Tibial artery (tissue), 4 donors: Measurements from ENCODE around the gene ATP6V0D1.

Experiments
- DNase-seq, 2 donors: peaks; one replicate each; pipeline ENCODE4 v3.0.0-alpha.2; 2019
- H3K27ac ChIP-seq, 2 donors: fragments of 200-600 bp; sonication (generic) in 1 of 2; 1 replicate in 1 of 2; 2 replicates in 1 of 2; pipeline ENCODE4 v1.5.1; 2018 to 2019; ENCODE audit warnings: mild to moderate bottlenecking in 1 of 2
- H3K27me3 ChIP-seq, 2 donors: fragments of 200-600 bp; sonication (generic) in 1 of 2; one replicate each; pipeline versions ENCODE4 v1.5.1 to v1.6.0; 2016 to 2019
- H3K36me3 ChIP-seq, 3 donors: fragments of 200-600 bp; sonication (generic) in 2 of 3; one replicate each; pipeline ENCODE4 v1.5.1; 2016 to 2019; ENCODE audit warnings: mild to moderate bottlenecking in 2 of 3
- H3K4me1 ChIP-seq, 4 donors: fragments of 200-600 bp; sonication (generic) in 2 of 4; 1 replicate in 3 of 4; 2 replicates in 1 of 4; pipeline ENCODE4 v1.5.1; 2016 to 2019
- H3K4me3 ChIP-seq, 2 donors: fragments of 200-600 bp; sonication (generic) in 1 of 2; 1 replicate in 1 of 2; 2 replicates in 1 of 2; pipeline ENCODE4 v1.5.1; 2018 to 2019; ENCODE audit warnings: mild to moderate bottlenecking in 2 of 2
- H3K9me3 ChIP-seq, 3 donors: fragments of 200-600 bp; sonication (generic) in 1 of 3; one replicate each; pipeline ENCODE4 v1.5.1; 2016 to 2019
- CTCF ChIP-seq, 2 experiments: fragments of 200-600 bp in 1 of 2; fragments of 450-650 bp in 1 of 2; IDR thresholded peaks; one replicate each; pipeline ENCODE4 v1.5.1; 2017 to 2019; ENCODE audit warnings: antibody characterized with exemption in 2 of 2, mild to moderate bottlenecking in 1 of 2, moderate library complexity in 1 of 2
- intact Hi-C: fragments of 100-400 bp; cut with DNase I; formaldehyde crosslinking; loops from one replicate; pipeline ENCODE4 v1.15.0; 2023; ENCODE audit warnings: low total_unique reads

The ATP6V0D1 gene

GRCh38 chr16:67480833-67481560 lies at the start of gene ATP6V0D1:
Gene ATP6V0D1 (minus strand): TSS chr16:67481157. CDS start chr16:67481086, 71 bp downstream.
- H3K4me1 ChIP-seq = peaks cover 0 to 39% (median 34%) of the 10 kb centered on the region in 4 donors
- TF ChIP-seq CTCF (IDR thresholded peaks at IDR 0.05) = peak; percentile 89 to 91
- intact Hi-C loops = no loop called here

DNA sequence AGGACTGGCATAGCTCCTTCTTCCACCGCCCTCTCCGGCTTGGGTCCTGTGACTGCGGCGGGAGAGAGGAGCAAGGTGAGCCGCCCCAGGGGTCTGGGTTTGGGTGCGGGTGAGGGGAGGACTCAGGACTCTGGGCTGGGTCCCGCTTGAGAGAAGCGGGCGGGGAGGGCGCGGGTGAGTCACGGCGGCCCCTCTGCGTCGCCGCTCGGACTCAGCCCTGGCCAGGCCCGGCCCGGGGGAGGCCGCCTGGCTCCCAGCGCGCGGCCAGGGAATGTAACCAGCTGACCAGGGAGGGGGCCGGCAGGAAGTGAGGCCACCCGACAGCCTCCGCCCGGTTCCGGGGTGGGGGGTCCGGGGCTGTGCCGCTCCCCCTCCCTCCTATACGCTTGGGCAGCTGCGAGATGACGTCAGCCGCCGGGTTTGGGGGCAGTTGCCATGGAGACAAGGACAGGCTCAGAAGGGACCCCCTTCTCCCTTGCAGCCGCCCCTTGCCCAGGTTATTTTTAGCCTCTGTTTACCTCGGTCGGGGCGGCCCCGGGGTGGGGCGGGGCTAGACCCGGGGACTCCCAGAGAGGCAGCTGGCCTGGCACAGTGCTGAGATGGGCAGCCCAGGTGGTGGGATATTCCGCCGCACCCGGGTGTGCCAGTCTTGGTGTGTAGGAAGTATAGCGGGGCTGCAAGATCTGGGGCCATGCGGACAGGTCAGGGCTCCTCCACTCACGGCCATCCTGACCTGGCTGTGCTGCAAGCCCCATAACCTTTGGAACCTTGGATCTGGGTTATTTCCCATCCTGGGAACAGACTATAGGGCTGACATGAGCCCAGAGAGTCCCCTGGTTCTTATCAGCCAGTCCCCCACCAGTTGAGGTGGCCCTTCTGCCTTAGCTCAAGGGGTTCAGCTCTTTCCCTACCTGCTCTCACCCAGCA lies 49.3 kb upstream of the ATP6V0D1 start:
- no peak for TF ChIP-seq CTCF (IDR thresholded peaks at IDR 0.05)
- Histone ChIP-seq H3K27me3 (no peaks in the 10 kb centered on the region), H3K4me1 (peaks cover 0 to 50% (median 26%) of the 10 kb centered on the region in 4 donors), H3K36me3 (no peaks in the 10 kb centered on the region), H3K27ac (peak overlapping the region; percentile 93 to 94), H3K4me3 (peak overlapping the region; percentile 76 to 85), H3K9me3 (no peaks in the 10 kb centered on the region)
- intact Hi-C loops = no loop called here
- peak; percentile 85 to 94 for DNase-seq

More at GRCh38 chr16:67480833-67481560, at the start of gene ATP6V0D1:
- Histone ChIP-seq H3K36me3 (peaks cover 0 to 10% (median 0%) of the 10 kb centered on the region in 3 donors), H3K27ac (peak within 1 kb of the TSS; percentile 84 to 87), H3K27me3 (no peaks in the 10 kb centered on the region), H3K4me3 (peak within 1 kb of the TSS; percentile 88 to 89), H3K9me3 (no peaks in the 10 kb centered on the region)
- peak; percentile 97 to 99 for DNase-seq

- no peak for TF ChIP-seq CTCF (IDR thresholded peaks at IDR 0.05)
Measured at GRCh38 chr16:67529582-67530012, 48.6 kb upstream of the ATP6V0D1 start.

GRCh38 chr16:67528870-67529581 lies 48.1 kb upstream of the ATP6V0D1 start:
- intact Hi-C loops = loop anchor here (5.0 kb wide), 1 partner anchor 33 kb away; the partner anchor contains the start of gene CTCF
- Histone ChIP-seq H3K9me3 (no peaks in the 10 kb centered on the region), H3K27me3 (no peaks in the 10 kb centered on the region), H3K4me3 (peak overlapping the region; percentile 76 to 85), H3K4me1 (peaks cover 0 to 44% (median 24%) of the 10 kb centered on the region in 4 donors), H3K27ac (peak overlapping the region; percentile 93 to 94), H3K36me3 (no peaks in the 10 kb centered on the region)
- no peak for DNase-seq
- no peak for TF ChIP-seq CTCF (IDR thresholded peaks at IDR 0.05)

More at GRCh38 chr16:67529582-67530012, 48.6 kb upstream of the ATP6V0D1 start:
- H3K4me1 ChIP-seq = peaks cover 0 to 44% (median 24%) of the 10 kb centered on the region in 4 donors
- no peaks in the 10 kb centered on the region for H3K27me3 ChIP-seq
- H3K9me3 ChIP-seq = no peaks in the 10 kb centered on the region
- H3K36me3 ChIP-seq = no peaks in the 10 kb centered on the region
- intact Hi-C loops = loop anchor here (5.0 kb wide), 1 partner anchor 33 kb away; the partner anchor contains the start of gene CTCF
- peak overlapping the region; percentile 76 to 85 for H3K4me3 ChIP-seq
- DNase-seq = no peak
- peak overlapping the region; percentile 93 to 94 for H3K27ac ChIP-seq
